HCT116 (cell line): ENCODE results near the gene STMND1.

Experiments used
- EZH2 ChIP-seq: fragments of 200-600 bp; sonication (generic); IDR thresholded peaks from 2 replicates; pipeline ENCODE4 v1.6.1; 2017; ENCODE audit warnings: antibody characterized with exemption, mixed run types
- JUND ChIP-seq: IDR thresholded peaks from 2 replicates; pipeline ENCODE4 v1.6.1; 2012
- POLR2AphosphoS5 ChIP-seq: IDR thresholded peaks from 2 replicates; pipeline ENCODE4 v1.6.1; 2011; ENCODE audit warnings: mild to moderate bottlenecking, low read depth, low read length, moderate library complexity
- SIN3A ChIP-seq: IDR thresholded peaks from 2 replicates; pipeline ENCODE4 v1.6.1; 2012; ENCODE audit warnings: low read depth
- ZFX ChIP-seq: fragments of 450-650 bp; IDR thresholded peaks from 2 replicates; pipeline ENCODE4 v1.6.1; 2017
- TF ChIP-seq, protein P1 (sequence below), 3 experiments: fragments of 200-600 bp in 1 of 3; sonication (generic) in 1 of 3; IDR thresholded peaks in 2 of 3; conservative IDR thresholded peaks in 1 of 3; 2 replicates each; pipeline ENCODE4 v1.5.1; 2012 to 2017; ENCODE audit warnings: low read depth in 2 of 3, low read length in 2 of 3, antibody characterized with exemption in 1 of 3, borderline replicate concordance in 1 of 3, control low read depth in 1 of 3, mild to moderate bottlenecking in 1 of 3, mixed read lengths in 1 of 3, mixed run types in 1 of 3, moderate library complexity in 1 of 3; ENCODE audit not compliant: insufficient read depth in 1 of 3
- TF ChIP-seq, protein P2 (sequence below): IDR thresholded peaks from 2 replicates; pipeline ENCODE4 v1.6.1; 2012; ENCODE audit warnings: low read depth

DNA sequence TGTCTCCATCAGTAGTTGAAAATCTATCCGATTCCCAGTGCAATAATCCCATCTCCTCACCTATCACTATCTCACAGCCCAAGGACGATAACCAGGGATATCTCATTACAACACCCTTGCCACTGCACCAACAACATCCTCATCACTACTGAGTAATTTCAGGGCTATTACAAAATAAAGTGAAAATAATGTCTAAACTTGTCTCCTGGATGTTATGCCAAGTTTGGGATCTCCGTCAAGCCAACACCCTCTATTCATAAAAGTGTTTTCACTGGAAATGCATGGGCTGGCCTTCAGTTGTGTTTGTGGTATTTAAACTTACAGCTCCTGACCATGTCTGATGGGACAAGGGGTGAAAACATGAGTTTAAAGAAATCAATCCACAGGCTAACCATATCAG lies 42.0 kb upstream of the STMND1 start:
- TF ChIP-seq, protein P1, sequence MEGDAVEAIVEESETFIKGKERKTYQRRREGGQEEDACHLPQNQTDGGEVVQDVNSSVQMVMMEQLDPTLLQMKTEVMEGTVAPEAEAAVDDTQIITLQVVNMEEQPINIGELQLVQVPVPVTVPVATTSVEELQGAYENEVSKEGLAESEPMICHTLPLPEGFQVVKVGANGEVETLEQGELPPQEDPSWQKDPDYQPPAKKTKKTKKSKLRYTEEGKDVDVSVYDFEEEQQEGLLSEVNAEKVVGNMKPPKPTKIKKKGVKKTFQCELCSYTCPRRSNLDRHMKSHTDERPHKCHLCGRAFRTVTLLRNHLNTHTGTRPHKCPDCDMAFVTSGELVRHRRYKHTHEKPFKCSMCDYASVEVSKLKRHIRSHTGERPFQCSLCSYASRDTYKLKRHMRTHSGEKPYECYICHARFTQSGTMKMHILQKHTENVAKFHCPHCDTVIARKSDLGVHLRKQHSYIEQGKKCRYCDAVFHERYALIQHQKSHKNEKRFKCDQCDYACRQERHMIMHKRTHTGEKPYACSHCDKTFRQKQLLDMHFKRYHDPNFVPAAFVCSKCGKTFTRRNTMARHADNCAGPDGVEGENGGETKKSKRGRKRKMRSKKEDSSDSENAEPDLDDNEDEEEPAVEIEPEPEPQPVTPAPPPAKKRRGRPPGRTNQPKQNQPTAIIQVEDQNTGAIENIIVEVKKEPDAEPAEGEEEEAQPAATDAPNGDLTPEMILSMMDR (IDR thresholded peaks at IDR 0.05 in 2 of 3, conservative IDR thresholded peaks at IDR 0.05 in 1 of 3; ENCODE audit: borderline replicate concordance in 1 of 3, insufficient read depth in 1 of 3, low read depth in 2 of 3, low read length in 2 of 3), result no peak
- TF ChIP-seq POLR2AphosphoS5, result no peak
- no peak for TF ChIP-seq EZH2
- no peak for TF ChIP-seq JUND
- TF ChIP-seq, protein P2, sequence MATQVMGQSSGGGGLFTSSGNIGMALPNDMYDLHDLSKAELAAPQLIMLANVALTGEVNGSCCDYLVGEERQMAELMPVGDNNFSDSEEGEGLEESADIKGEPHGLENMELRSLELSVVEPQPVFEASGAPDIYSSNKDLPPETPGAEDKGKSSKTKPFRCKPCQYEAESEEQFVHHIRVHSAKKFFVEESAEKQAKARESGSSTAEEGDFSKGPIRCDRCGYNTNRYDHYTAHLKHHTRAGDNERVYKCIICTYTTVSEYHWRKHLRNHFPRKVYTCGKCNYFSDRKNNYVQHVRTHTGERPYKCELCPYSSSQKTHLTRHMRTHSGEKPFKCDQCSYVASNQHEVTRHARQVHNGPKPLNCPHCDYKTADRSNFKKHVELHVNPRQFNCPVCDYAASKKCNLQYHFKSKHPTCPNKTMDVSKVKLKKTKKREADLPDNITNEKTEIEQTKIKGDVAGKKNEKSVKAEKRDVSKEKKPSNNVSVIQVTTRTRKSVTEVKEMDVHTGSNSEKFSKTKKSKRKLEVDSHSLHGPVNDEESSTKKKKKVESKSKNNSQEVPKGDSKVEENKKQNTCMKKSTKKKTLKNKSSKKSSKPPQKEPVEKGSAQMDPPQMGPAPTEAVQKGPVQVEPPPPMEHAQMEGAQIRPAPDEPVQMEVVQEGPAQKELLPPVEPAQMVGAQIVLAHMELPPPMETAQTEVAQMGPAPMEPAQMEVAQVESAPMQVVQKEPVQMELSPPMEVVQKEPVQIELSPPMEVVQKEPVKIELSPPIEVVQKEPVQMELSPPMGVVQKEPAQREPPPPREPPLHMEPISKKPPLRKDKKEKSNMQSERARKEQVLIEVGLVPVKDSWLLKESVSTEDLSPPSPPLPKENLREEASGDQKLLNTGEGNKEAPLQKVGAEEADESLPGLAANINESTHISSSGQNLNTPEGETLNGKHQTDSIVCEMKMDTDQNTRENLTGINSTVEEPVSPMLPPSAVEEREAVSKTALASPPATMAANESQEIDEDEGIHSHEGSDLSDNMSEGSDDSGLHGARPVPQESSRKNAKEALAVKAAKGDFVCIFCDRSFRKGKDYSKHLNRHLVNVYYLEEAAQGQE, result no peak
- TF ChIP-seq ZFX, result no peak
- TF ChIP-seq SIN3A, result no peak
